ENCODE measurements around the gene KIF6. TPM values are rescaled to one million over a fixed set of nuclear protein-coding genes. Genes with fewer than 3 reads are reported as not detected.

KIF6 gene
- total RNA-seq, 1 experiment from 2014 or later, result not detected

GRCh38 chr6:39476670-39477069 lies 248.5 kb downstream of the KIF6 start:
- intact Hi-C loops (cut with micrococcal nuclease; ENCODE audit: unreplicated experiment), result no loop called here
- H3K27me3 ChIP-seq (ENCODE audit: control insufficient read depth, insufficient read depth, low read length), result no peaks in the 10 kb centered on the region

GRCh38 chr6:39476151-39476550 lies 249.1 kb downstream of the KIF6 start:
- POLR2A ChIA-PET, result no interaction called here
- in situ Hi-C loops (cut with HindIII; ENCODE audit: low pct_unique_long_range_greater_than_20kb, low sequenced_read_pairs), result no loop called here

More at GRCh38 chr6:39476670-39477069, 248.5 kb downstream of the KIF6 start:
- DNase-seq (ENCODE audit: low read depth, low spot score) (no peak), ATAC-seq (no peak)
- Histone ChIP-seq H3K4me3 (ENCODE audit: low read depth in 2 of 2, low read length in 2 of 2) (no peak overlapping the region), H3K9me3 (ENCODE audit: control insufficient read depth, insufficient read depth, low read depth, low read length) (no peaks in the 10 kb centered on the region), H3K4me1 (ENCODE audit: control insufficient read depth, insufficient read depth, low read length) (no peaks in the 10 kb centered on the region), H3K27ac (ENCODE audit: low read length) (no peak overlapping the region), H3K36me3 (ENCODE audit: control insufficient read depth, insufficient read depth, low read length) (no peaks in the 10 kb centered on the region)
- no peak for TF ChIP-seq POLR2AphosphoS5 (IDR thresholded peaks at IDR 0.05; ENCODE audit: low read depth, low read length)
- TF ChIP-seq CTCF (IDR thresholded peaks at IDR 0.05), result no peak
- no peak for TF ChIP-seq REST (IDR thresholded peaks at IDR 0.05; ENCODE audit: insufficient read depth in 1 of 2, low read depth in 2 of 2, low read length in 1 of 2)
- TF ChIP-seq TCF7L2 (IDR thresholded peaks at IDR 0.05; ENCODE audit: low read depth, low read length), result no peak
- TF ChIP-seq SIN3A (IDR thresholded peaks at IDR 0.05; ENCODE audit: borderline replicate concordance, insufficient read depth, low read depth, low read length), result no peak
- POLR2A ChIA-PET, result no interaction called here
- no TSS peak for BruUV-seq (replicated peaks)
- CTCF ChIA-PET, result no interaction called here
- in situ Hi-C loops (cut with HindIII; ENCODE audit: low pct_unique_long_range_greater_than_20kb, low sequenced_read_pairs), result no loop called here

More at GRCh38 chr6:39476151-39476550, 249.1 kb downstream of the KIF6 start:
- CTCF ChIA-PET, result no interaction called here
- no TSS peak for BruUV-seq (replicated peaks)
- H3K36me3 ChIP-seq (ENCODE audit: control insufficient read depth, insufficient read depth, low read length), result no peaks in the 10 kb centered on the region
- no peaks in the 10 kb centered on the region for H3K27me3 ChIP-seq (ENCODE audit: control insufficient read depth, insufficient read depth, low read length)
- H3K4me3 ChIP-seq (ENCODE audit: low read depth in 2 of 2, low read length in 2 of 2), result no peak overlapping the region
- DNase-seq (ENCODE audit: low read depth, low spot score) (no peak), ATAC-seq (no peak)
- H3K9me3 ChIP-seq (ENCODE audit: control insufficient read depth, insufficient read depth, low read depth, low read length), result no peaks in the 10 kb centered on the region
- intact Hi-C loops (cut with micrococcal nuclease; ENCODE audit: unreplicated experiment), result no loop called here
- H3K4me1 ChIP-seq (ENCODE audit: control insufficient read depth, insufficient read depth, low read length), result no peaks in the 10 kb centered on the region
- no peak overlapping the region for H3K27ac ChIP-seq (ENCODE audit: low read length)
- TF ChIP-seq SIN3A (IDR thresholded peaks at IDR 0.05; ENCODE audit: borderline replicate concordance, insufficient read depth, low read depth, low read length), result no peak
- no peak for TF ChIP-seq POLR2AphosphoS5 (IDR thresholded peaks at IDR 0.05; ENCODE audit: low read depth, low read length)
- no peak for TF ChIP-seq CTCF (IDR thresholded peaks at IDR 0.05)
- TF ChIP-seq REST (IDR thresholded peaks at IDR 0.05; ENCODE audit: insufficient read depth in 1 of 2, low read depth in 2 of 2, low read length in 1 of 2), result no peak

All from Panc1 (cell line).